ENCODE results near the gene WDR11.
A peak's percentile ranks its signal among the peaks of the same experiment; 100 is the strongest.

WDR11 gene

DNA sequence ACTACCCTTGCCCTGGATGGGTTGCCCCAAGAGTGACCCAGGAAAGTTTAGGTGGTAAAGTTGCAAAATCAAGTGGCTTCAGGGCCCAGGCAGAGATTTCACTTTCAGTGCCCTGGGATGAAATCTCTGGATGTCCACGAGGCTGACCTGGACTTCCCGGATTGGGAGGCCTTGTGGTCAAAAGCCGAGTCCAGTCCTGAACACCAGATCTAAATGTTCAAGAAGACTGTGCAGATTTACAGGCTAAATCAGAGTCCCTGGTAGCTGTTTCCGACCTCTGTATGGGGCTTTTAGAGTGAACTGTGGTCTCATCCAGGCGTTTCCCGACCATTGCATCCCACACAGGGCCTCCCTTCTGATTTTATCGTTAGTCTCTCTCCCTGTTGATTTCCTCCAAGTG lies 95.3 kb downstream of the WDR11 start:
- no peak for DNase-seq (ENCODE audit: low read depth)

DNA sequence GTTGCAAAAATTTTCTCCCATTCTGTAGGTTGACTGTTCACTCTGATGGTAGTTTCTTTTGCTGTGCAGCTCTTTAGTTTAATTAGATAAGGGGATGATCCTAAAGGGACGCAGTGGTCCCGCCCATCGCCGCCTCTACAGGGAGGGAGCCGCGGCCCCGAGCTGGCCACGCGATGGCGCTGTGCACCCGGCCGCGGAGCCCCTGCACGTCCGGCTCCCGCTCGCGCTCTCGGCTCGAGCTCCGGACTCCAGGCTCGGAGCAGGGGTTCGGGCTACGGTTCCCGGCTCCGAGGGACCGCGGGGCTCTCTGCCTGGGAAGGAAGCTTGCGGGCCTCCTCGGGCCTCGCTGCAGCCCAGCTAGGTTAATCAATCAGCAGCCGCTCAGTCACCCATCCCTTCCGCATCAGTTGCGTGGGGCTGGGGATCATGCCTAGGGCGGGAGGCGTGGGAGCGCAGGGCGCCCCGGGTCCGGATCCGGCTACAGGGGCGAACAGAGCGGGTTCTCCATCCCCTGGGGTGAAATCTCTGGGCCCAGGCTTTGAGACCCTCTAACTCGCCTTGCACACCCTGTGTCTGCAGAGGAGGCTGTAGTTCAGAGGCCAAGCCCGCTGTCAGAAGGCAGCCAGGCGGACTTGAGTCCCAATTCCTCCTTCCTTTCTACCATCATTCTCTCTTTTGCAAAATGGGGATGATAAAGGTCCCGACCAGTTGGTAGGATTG lies 97.9 kb downstream of the WDR11 start:
- DNase-seq (ENCODE audit: low read depth), result peak; percentile 2

DNA sequence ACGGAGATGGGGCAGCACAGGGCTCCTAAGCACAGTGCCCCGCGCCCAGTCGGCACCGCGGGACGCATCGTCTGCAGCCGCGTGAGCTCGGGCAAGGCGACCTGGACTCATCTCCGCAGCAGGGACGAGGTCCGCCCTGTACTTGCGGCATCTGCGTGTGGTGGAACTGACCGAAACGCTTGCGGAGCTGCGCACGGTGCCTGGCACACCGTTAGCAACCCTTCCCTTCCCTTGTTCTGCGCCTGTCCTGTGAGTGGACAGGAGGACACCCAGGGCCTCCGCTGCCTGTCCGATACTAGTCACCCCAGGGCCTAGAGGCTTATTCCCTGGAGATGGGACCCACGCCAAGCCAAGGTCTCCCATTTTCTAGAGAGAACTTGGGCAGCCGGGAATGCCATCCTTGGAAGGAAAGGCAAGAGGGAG lies 98.5 kb downstream of the WDR11 start:
- no peak for DNase-seq (ENCODE audit: low read depth)

DNA sequence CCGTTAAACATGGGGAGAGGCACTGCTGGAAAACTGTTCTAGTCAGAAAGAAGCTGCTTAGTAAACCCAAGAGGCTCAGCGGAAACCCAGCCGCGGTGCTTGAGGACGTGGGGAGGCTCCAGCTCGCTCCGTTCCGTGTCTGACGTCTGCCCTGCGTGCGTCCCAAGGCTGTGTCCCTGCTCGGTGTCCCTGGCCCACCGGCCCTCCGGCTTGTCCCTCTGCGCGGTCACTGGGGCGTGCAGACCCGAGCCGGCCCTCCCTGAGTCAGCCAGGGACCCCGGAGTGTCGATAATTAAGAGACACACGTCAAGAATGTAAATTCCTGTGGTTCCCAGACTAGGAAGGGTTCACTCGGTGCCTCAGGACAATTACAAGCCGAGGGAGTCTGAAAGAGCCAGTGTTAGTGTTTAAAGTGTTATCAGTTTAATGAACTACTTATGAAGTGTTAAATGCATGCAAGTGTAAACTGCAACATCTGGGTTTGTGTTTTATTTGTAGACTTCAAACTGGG lies 98.9 kb downstream of the WDR11 start:
- no peak for DNase-seq (ENCODE audit: low read depth)

DNA sequence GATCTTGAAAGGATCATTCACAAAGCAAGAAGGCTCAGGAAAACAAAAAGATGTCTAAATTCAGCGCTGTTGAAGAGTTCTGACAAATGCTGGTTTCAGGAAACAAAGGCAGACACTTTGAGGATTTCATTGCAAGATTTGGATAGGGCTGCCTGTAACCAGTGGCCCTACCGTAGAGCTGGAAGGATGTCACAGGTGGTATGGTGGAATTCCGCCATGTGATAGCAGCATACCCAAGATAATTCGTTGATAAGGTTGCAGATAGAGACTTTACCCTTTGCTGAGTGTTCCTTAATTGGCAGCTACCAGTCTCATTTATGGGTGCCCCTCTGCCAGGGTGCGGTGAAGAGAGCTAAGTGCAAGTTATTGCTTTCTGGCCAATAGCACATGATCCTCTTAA lies 100.1 kb downstream of the WDR11 start:
- DNase-seq (ENCODE audit: low read depth), result no peak

DNA sequence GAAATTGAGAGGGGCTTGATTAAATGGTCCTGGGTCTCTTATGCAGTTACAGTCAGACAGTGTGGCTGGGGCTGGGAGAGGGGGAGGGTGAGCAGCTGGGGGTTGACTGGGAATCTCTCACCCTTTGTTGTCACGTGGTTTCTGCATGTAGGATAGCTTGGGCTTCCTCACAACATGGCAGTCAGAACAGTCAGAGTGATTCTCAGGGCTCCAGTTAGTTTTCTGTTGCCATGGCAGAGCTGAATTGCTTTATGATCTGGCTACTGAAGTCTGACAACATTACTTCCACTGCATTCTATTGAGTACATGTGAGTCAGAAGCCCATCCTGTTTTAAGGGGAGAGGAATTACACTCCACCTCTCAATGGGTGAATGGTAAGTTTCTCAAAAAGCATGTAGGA lies 102.7 kb downstream of the WDR11 start:
- no peak for DNase-seq (ENCODE audit: low read depth)
